ENCODE measurements around the gene GRK3. TPM values are rescaled to one million over a fixed set of nuclear protein-coding genes. Genes with fewer than 3 reads are reported as not detected.

GRK3 gene
- total RNA-seq, 1 donor from 2014 or later = 74.9 TPM

- intact Hi-C loops (cut with DNase I) = no loop called here
- no peak for DNase-seq (ENCODE audit: low spot score in 2 of 2)
- TF ChIP-seq CTCF (IDR thresholded peaks at IDR 0.05) = no peak
- no peaks in the 10 kb centered on the region for H3K9me3 ChIP-seq
- no peak overlapping the region for H3K4me3 ChIP-seq
- H3K36me3 ChIP-seq = no peaks in the 10 kb centered on the region
- H3K27me3 ChIP-seq = no peaks in the 10 kb centered on the region
- H3K27ac ChIP-seq = no peak overlapping the region
- peaks cover 0 to 4% of the 10 kb centered on the region in 2 donors for H3K4me1 ChIP-seq
Measured at GRCh38 chr22:25656724-25657123, 92.2 kb downstream of the GRK3 start.

- Histone ChIP-seq H3K36me3 (no peaks in the 10 kb centered on the region), H3K4me1 (peaks cover 0 to 4% of the 10 kb centered on the region in 2 donors), H3K4me3 (no peak overlapping the region), H3K9me3 (no peaks in the 10 kb centered on the region), H3K27ac (no peak overlapping the region), H3K27me3 (no peaks in the 10 kb centered on the region)
- TF ChIP-seq CTCF (IDR thresholded peaks at IDR 0.05) = no peak
- DNase-seq (ENCODE audit: low spot score in 2 of 2) = no peak
- intact Hi-C loops (cut with DNase I) = no loop called here
Measured at GRCh38 chr22:25658633-25659032, 94.2 kb downstream of the GRK3 start.

GRCh38 chr22:25659413-25659812 is 94.9 kb downstream of the GRK3 start:
- intact Hi-C loops (cut with DNase I) = no loop called here
- Histone ChIP-seq H3K9me3 (no peaks in the 10 kb centered on the region), H3K4me1 (peaks cover 0 to 4% of the 10 kb centered on the region in 2 donors), H3K4me3 (no peak overlapping the region), H3K27me3 (no peaks in the 10 kb centered on the region), H3K36me3 (no peaks in the 10 kb centered on the region), H3K27ac (no peak overlapping the region)
- TF ChIP-seq CTCF (IDR thresholded peaks at IDR 0.05) = no peak
- DNase-seq (ENCODE audit: low spot score in 2 of 2) = no peak

- intact Hi-C loops (cut with DNase I) = no loop called here
- no peak for TF ChIP-seq CTCF (IDR thresholded peaks at IDR 0.05)
- no peaks in the 10 kb centered on the region for H3K9me3 ChIP-seq
- no peak overlapping the region for H3K27ac ChIP-seq
- no peaks in the 10 kb centered on the region for H3K27me3 ChIP-seq
- no peak for DNase-seq (ENCODE audit: low spot score in 2 of 2)
- H3K36me3 ChIP-seq = no peaks in the 10 kb centered on the region
- no peak overlapping the region for H3K4me3 ChIP-seq
- H3K4me1 ChIP-seq = peaks cover 0 to 4% of the 10 kb centered on the region in 2 donors
Measured at GRCh38 chr22:25660336-25660735, 95.9 kb downstream of the GRK3 start.

GRCh38 chr22:25661073-25661472 is 96.6 kb downstream of the GRK3 start:
- Histone ChIP-seq H3K27me3 (no peaks in the 10 kb centered on the region), H3K9me3 (no peaks in the 10 kb centered on the region), H3K4me3 (no peak overlapping the region), H3K27ac (no peak overlapping the region), H3K4me1 (peaks cover 0 to 4% of the 10 kb centered on the region in 2 donors), H3K36me3 (no peaks in the 10 kb centered on the region)
- TF ChIP-seq CTCF (IDR thresholded peaks at IDR 0.05) = no peak
- intact Hi-C loops (cut with DNase I) = no loop called here
- no peak for DNase-seq (ENCODE audit: low spot score in 2 of 2)

GRCh38 chr22:25663654-25664053 is 99.2 kb downstream of the GRK3 start:
- Histone ChIP-seq H3K9me3 (no peaks in the 10 kb centered on the region), H3K36me3 (no peaks in the 10 kb centered on the region), H3K27me3 (no peaks in the 10 kb centered on the region), H3K4me3 (no peak overlapping the region), H3K4me1 (peaks cover 0 to 4% of the 10 kb centered on the region in 2 donors), H3K27ac (no peak overlapping the region)
- DNase-seq (ENCODE audit: low spot score in 2 of 2) = no peak
- intact Hi-C loops (cut with DNase I) = no loop called here
- TF ChIP-seq CTCF (IDR thresholded peaks at IDR 0.05) = no peak

Data from ascending aorta (tissue), 2 donors.